ENCODE data around the gene FAM237A.

FAM237A gene

GRCh38 chr2:206692971-206693370 lies 50.7 kb downstream of the FAM237A start:
- DNase-seq, result no peak

- DNase-seq, result no peak
These were observed 51.3 kb downstream of the FAM237A start for GRCh38 chr2:206693399-206694137.

- no peak for DNase-seq
These were observed 54.6 kb downstream of the FAM237A start for GRCh38 chr2:206696910-206697309.

GRCh38 chr2:206698811-206699210 lies 56.5 kb downstream of the FAM237A start:
- no peak for DNase-seq

All from activated effector memory CD4-positive, alpha-beta T cell treated with Interleukin-2 at 50 U/mL for 16 hours (primary cell).